Measurements from ENCODE around the gene MTPN.

Gene MTPN

DNA sequence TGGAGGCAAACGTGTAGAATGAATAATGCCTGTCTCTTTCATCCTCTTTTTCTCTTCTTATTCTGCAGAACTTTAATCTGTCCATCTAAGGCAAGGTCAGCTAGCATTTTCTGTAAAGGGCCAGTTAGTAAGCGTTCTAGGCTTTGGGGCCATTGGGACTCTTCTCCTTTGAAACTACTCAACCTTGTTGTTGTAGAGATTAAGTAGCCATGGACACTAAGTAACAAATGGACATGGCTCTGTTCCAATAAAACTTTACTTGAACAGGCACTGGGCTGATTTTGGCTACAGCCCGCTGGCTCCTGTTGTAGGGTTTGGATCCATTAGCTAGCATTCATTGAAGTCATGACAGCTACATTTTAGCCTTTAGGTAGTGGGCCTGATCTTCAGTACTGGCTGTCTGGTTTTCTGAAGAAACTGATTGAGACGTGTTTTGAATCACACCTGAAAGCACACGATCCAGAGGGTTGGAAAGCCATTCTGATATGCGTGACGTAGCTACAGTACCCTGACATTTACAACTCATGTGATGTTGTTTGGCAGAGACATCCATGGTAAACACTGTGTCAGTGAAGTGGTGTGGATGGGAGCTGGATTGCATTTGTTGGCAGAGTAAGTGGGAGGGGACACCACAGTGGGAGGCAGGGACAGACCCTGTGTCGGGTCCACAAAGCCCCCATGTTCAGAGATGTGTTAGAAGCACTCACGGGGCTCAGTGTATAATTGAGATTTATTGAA is 92.5 kb downstream of the MTPN start:
- no peak for DNase-seq (ENCODE audit: low spot score)

DNA sequence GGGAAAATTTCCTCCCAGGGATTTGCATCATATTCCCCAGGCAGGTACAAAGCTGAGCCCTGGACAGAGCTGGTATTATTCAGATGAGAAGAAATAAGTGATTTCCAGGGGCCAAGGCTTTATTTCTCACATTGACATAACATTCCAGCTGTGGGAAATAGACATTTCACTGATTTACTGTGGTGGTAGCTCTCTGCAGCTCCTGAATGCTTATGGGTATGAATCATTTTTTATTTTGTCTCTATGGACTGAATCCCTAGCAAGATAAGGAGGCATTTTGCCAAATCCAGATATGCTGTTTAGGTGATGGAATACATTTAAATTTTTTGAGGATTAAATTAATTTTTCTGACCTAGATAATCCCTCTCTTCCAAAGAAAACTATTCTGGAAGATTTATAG is 97.9 kb downstream of the MTPN start:
- no peak for DNase-seq (ENCODE audit: low spot score)

DNA sequence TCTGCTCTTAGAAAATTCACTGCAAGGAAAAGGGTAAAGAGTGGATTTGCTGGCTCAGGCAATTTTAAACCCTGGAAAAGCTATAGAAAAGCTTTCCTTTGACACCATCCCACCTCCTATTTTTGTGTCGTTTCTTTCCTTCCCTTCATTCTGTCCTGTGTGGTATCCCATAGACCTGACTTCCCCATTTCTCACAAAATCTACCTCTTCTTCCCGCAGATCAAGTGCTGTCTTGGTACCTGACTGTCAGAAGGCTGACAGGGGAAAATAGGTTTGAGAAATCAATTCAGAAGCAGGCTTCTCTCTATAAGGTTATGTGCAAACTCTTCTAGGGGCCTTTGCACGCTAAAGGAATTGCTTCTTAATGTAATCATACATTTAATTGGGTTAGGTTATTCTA is 98.9 kb downstream of the MTPN start:
- DNase-seq (ENCODE audit: low spot score) = no peak

DNA sequence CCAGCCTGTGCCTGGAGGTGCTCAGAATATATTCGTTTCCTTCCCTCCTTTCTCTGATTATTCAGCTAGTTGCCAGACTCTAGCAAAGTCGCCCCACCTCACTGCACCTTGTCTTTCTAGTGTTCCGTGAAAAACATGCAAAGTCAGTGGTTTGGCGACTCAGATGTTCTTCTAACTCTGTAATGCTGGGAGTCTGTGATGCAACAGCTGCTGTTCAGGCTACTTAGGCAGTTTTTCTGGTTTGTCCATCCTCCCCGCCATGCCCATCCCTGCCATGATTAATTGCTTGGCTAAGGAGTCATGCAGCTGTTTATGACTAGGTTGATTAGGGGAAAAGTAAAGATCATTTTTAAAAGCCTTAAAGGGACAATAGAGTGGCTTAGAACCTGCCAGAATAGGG is 99.4 kb downstream of the MTPN start:
- DNase-seq (ENCODE audit: low spot score) = no peak

Measured in hematopoietic multipotent progenitor cell treated with erythropoietin and hydrocortisone succinate and interleukin-3 and kit ligand, for 17 days (in vitro differentiated cells).